HEK293T (cell line): ENCODE data around the gene FA2H.
"Not testable (repeated sequence)": the region's sequence is repeated elsewhere in the genome, so short reads cannot be mapped to it uniquely, and the experiment has no call there.

Experiments used
- CTCF ChIA-PET: fragments of 350-600 bp; formaldehyde crosslinking; extraction: SDS; loops from one replicate; lab custom pipeline; 2021; ENCODE audit warnings: antibody characterized with exemption, inconsistent platforms; lab: Yijun Ruan, JAX
- POLR2A ChIA-PET: fragments of 350-600 bp; formaldehyde crosslinking; extraction: SDS; loops from one replicate; lab custom pipeline; 2020; ENCODE audit warnings: antibody characterized with exemption, inconsistent platforms; lab: Yijun Ruan, JAX
- DNase-seq: peaks from one replicate; pipeline ENCODE4 v3.0.0; 2012; ENCODE audit warnings: mixed read lengths; ENCODE audit errors: extremely low spot score
- ARNT ChIP-seq: fragments of 450-650 bp; IDR thresholded peaks from 2 replicates; pipeline ENCODE4 v1.6.1; 2017; ENCODE audit warnings: mild to moderate bottlenecking
- BHLHE40 ChIP-seq: fragments of 450-650 bp; IDR thresholded peaks from 2 replicates; pipeline ENCODE4 v1.6.1; 2016; ENCODE audit warnings: mild to moderate bottlenecking, moderate library complexity, borderline replicate concordance
- CTBP1 ChIP-seq: fragments of 450-650 bp; IDR thresholded peaks from 2 replicates; pipeline ENCODE4 v1.6.1; 2016; ENCODE audit warnings: borderline replicate concordance
- ELF4 ChIP-seq: fragments of 450-650 bp; IDR thresholded peaks from 2 replicates; pipeline ENCODE4 v1.6.1; 2017; ENCODE audit warnings: antibody characterized with exemption
- FOXA1 ChIP-seq: fragments of 450-650 bp; IDR thresholded peaks from 2 replicates; pipeline ENCODE4 v1.6.1; 2016; ENCODE audit warnings: mild to moderate bottlenecking
- FOXK2 ChIP-seq: fragments of 450-650 bp; IDR thresholded peaks from 2 replicates; pipeline ENCODE4 v1.6.1; 2016; ENCODE audit warnings: mild to moderate bottlenecking
- FOXM1 ChIP-seq: fragments of 450-650 bp; IDR thresholded peaks from 2 replicates; pipeline ENCODE4 v1.6.1; 2017; ENCODE audit warnings: mild to moderate bottlenecking, borderline replicate concordance
- HDGF ChIP-seq: fragments of 450-650 bp; IDR thresholded peaks from 2 replicates; pipeline ENCODE4 v1.6.1; 2017; ENCODE audit warnings: antibody characterized with exemption, borderline replicate concordance
- L3MBTL2 ChIP-seq: fragments of 450-650 bp; conservative IDR thresholded peaks from 2 replicates; pipeline ENCODE4 v1.6.1; 2016; ENCODE audit warnings: mild to moderate bottlenecking
- LEF1 ChIP-seq: fragments of 450-650 bp; IDR thresholded peaks from 2 replicates; pipeline ENCODE4 v1.6.1; 2017; ENCODE audit warnings: mild to moderate bottlenecking, borderline replicate concordance
- NFRKB ChIP-seq: fragments of 450-650 bp; IDR thresholded peaks from 2 replicates; pipeline ENCODE4 v1.6.1; 2016; ENCODE audit warnings: mild to moderate bottlenecking, moderate library complexity
- PKNOX1 ChIP-seq: fragments of 450-650 bp; IDR thresholded peaks from 2 replicates; pipeline ENCODE4 v1.6.1; 2016
- SP1 ChIP-seq: fragments of 450-650 bp; IDR thresholded peaks from 2 replicates; pipeline ENCODE4 v1.6.1; 2017
- SUZ12 ChIP-seq: fragments of 450-650 bp; IDR thresholded peaks from 2 replicates; pipeline ENCODE4 v1.6.1; 2016; ENCODE audit warnings: mild to moderate bottlenecking
- TARDBP ChIP-seq: fragments of 450-650 bp; IDR thresholded peaks from 2 replicates; pipeline ENCODE4 v1.6.1; 2016
- ZNF384 ChIP-seq: fragments of 450-650 bp; IDR thresholded peaks from 2 replicates; pipeline ENCODE4 v1.6.1; 2016

The FA2H gene

GRCh38 chr16:74800216-74800871 is 25.7 kb upstream of the FA2H start:
- ChIA-PET CTCF (no interaction called here), POLR2A (no interaction called here)
- TF ChIP-seq ZNF384 (no peak), SUZ12 (no peak), TARDBP (no peak), BHLHE40 (no peak), LEF1 (no peak), ELF4 (no peak), FOXK2 (no peak), HDGF (no peak), PKNOX1 (no peak), CTBP1 (no peak), SP1 (no peak), NFRKB (no peak), FOXA1 (no peak), FOXM1 (no peak), L3MBTL2 (no peak), ARNT (no peak)
- no peak for DNase-seq

DNA sequence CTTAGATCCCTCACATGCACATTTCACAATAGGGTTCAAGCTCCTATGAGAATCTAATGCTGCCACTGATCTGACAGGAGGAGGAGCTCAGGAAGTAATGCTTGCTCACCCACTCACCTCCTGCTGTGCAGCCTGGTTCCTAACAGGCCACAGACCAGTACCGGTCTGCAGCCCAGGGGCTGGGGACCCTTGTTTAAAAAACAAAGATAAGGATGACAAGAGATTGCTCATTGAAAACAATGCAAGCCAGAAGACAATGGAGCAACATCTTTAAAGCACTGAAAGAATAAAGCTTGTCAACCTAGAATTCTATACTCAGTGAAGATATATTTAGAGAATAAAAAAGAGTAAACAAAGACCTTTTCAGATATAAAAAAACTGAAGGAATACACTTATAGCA is 22.8 kb upstream of the FA2H start:
- ChIA-PET POLR2A (no interaction called here), CTCF (no interaction called here)
- DNase-seq: no peak
- TF ChIP-seq LEF1 (no peak), L3MBTL2 (no peak), NFRKB (no peak), FOXK2 (no peak), ZNF384 (no peak), PKNOX1 (no peak), ELF4 (no peak), SP1 (no peak), ARNT (no peak), FOXM1 (no peak), FOXA1 (no peak), CTBP1 (no peak), SUZ12 (no peak)

DNA sequence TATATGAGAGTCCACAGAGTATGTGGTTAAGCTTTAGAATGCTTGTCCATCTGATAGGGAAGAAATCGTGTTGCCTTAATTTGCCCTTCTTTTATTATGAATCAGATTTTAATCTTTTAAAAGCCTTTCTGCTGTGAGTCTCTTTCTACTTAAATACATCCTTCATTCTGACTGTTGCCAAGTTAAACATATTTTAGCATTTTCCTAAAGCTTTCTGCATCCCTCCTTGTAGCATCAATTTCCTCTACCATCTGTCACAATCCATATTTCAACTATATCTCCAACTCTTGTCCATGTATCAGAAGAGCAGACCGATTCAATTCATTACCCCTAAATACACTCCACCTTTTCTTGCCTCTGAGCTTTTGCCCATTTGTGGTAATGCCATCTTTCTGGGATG is 20.5 kb upstream of the FA2H start:
- ChIA-PET POLR2A (no interaction called here), CTCF (interaction anchor here (0.6 kb wide), 1 partner anchor 16 kb away, joined by 3 read pairs; no protein-coding TSS in a partner anchor)
- no peak for DNase-seq
- no peak for TF ChIP-seq L3MBTL2
- TF ChIP-seq ARNT: no peak
- no peak for TF ChIP-seq ZNF384
- no peak for TF ChIP-seq TARDBP
- TF ChIP-seq FOXM1: no peak
- TF ChIP-seq NFRKB: no peak
- TF ChIP-seq BHLHE40: no peak
- TF ChIP-seq FOXA1: no peak
- no peak for TF ChIP-seq CTBP1
- TF ChIP-seq LEF1: no peak
- no peak for TF ChIP-seq SUZ12
- no peak for TF ChIP-seq FOXK2
- TF ChIP-seq HDGF: no peak
- TF ChIP-seq ELF4: no peak
- no peak for TF ChIP-seq SP1

- TF ChIP-seq CTBP1: no peak
- TF ChIP-seq SUZ12: no peak
- no peak for TF ChIP-seq ELF4
- TF ChIP-seq FOXM1: no peak
- TF ChIP-seq ARNT: no peak
- no peak for TF ChIP-seq NFRKB
- TF ChIP-seq L3MBTL2: no peak
- TF ChIP-seq BHLHE40: no peak
- no peak for TF ChIP-seq TARDBP
- TF ChIP-seq LEF1: no peak
- TF ChIP-seq HDGF: no peak
- TF ChIP-seq FOXK2: no peak
- TF ChIP-seq FOXA1: no peak
Measured at GRCh38 chr16:74794668-74795067, 20.0 kb upstream of the FA2H start.

GRCh38 chr16:74793571-74793970 is 19.0 kb upstream of the FA2H start:
- no peak for TF ChIP-seq ZNF384
- TF ChIP-seq L3MBTL2: no peak
- ChIA-PET CTCF (no interaction called here), POLR2A (no interaction called here)
- DNase-seq: no peak

More at GRCh38 chr16:74794668-74795067, 20.0 kb upstream of the FA2H start:
- POLR2A ChIA-PET: no interaction called here
- no peak for DNase-seq
- CTCF ChIA-PET: interaction anchor here (0.6 kb wide), 1 partner anchor 324 kb away, joined by 3 read pairs; no protein-coding TSS in a partner anchor

DNA sequence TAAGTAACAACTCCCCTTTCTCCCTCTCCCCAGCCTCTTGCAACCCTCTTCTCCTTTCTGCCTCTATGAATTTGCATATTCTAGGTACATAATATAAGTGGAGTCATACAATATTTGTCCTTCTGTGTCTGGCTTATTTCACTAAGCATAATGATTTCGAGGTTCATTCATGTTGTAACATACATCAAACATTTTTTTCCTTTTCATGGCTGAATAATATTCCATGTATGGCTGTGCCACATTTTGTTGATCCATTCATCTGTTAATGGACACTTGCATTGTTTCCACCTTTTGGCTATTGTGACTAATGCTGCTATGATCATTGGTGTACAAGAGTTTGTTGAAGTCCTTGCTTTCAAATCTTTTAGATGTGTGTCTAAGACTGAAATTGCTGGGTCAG is 17.6 kb upstream of the FA2H start:
- TF ChIP-seq ELF4: no peak
- no peak for TF ChIP-seq LEF1
- no peak for TF ChIP-seq TARDBP
- TF ChIP-seq ZNF384: no peak
- no peak for TF ChIP-seq BHLHE40
- TF ChIP-seq PKNOX1: no peak
- TF ChIP-seq FOXK2: no peak
- TF ChIP-seq SUZ12: no peak
- TF ChIP-seq HDGF: no peak
- TF ChIP-seq SP1: no peak
- TF ChIP-seq ARNT: no peak
- no peak for TF ChIP-seq NFRKB
- no peak for TF ChIP-seq FOXM1
- CTCF ChIA-PET: no interaction called here

DNA sequence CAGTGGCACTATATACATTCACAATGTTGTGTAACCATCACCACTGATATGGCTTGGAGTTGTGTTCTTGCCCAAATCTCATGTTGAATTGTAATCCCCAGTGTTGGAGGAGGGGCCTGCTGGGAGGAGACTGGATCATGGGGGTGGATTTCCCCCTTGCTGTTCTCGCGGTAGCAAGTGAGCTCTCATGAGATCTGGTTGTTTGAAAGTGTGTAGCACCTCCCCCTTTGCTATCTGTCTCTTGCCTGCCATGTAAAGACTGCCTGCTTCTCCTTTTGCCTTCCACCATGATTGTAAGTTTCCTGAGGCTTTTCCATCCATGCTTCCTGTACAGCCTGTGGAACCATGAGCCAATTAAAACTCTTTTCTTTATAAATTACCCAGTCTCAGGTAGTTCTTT is 17.1 kb upstream of the FA2H start:
- POLR2A ChIA-PET, CTCF ChIA-PET: not testable (repeated sequence)

More for the DNA sequence above, 17.6 kb upstream of the FA2H start:
- POLR2A ChIA-PET: no interaction called here
- no peak for DNase-seq

More for the DNA sequence above, 17.1 kb upstream of the FA2H start:
- DNase-seq: not testable (repeated sequence)
